Measurements from ENCODE around the gene KRTAP12-3.
"Not testable (repeated sequence)": the region's sequence is repeated elsewhere in the genome, so short reads cannot be mapped to it uniquely, and the experiment has no call there.

KRTAP12-3 gene

GRCh38 chr21:44637018-44637850 lies 20.5 kb upstream of the KRTAP12-3 start, which contains the start of gene KRTAP10-10:
KRTAP10-10 (plus strand) TSS chr21:44637356; CDS start chr21:44637418, 62 bp downstream.
- TF ChIP-seq CTCF (IDR thresholded peaks at IDR 0.05; ENCODE audit: control insufficient read depth, insufficient read depth, low read depth, low read length, missing control alignments) = no peak
- DNase-seq (ENCODE audit: low read depth) = no peak
- H3K4me3 ChIP-seq (ENCODE audit: control insufficient read depth, low read depth, low read length) = no peak within 1 kb of the TSS

GRCh38 chr21:44637851-44638348 lies 19.8 kb upstream of the KRTAP12-3 start:
- DNase-seq (ENCODE audit: low read depth); H3K4me3 ChIP-seq (ENCODE audit: control insufficient read depth, low read depth, low read length): not testable (repeated sequence)

- DNase-seq (ENCODE audit: low read depth); H3K4me3 ChIP-seq (ENCODE audit: control insufficient read depth, low read depth, low read length): not testable (repeated sequence)
These were observed 19.0 kb upstream of the KRTAP12-3 start for GRCh38 chr21:44638506-44639330.

GRCh38 chr21:44639331-44639655 lies 18.4 kb upstream of the KRTAP12-3 start:
- H3K4me3 ChIP-seq (ENCODE audit: control insufficient read depth, low read depth, low read length) = no peak overlapping the region
- DNase-seq (ENCODE audit: low read depth) = no peak
- TF ChIP-seq CTCF (IDR thresholded peaks at IDR 0.05; ENCODE audit: control insufficient read depth, insufficient read depth, low read depth, low read length, missing control alignments) = no peak

- no peak for TF ChIP-seq CTCF (IDR thresholded peaks at IDR 0.05; ENCODE audit: control insufficient read depth, insufficient read depth, low read depth, low read length, missing control alignments)
- no peak for DNase-seq (ENCODE audit: low read depth)
- no peak overlapping the region for H3K4me3 ChIP-seq (ENCODE audit: control insufficient read depth, low read depth, low read length)
These were observed 17.0 kb upstream of the KRTAP12-3 start for GRCh38 chr21:44640761-44641160.

- TF ChIP-seq CTCF (IDR thresholded peaks at IDR 0.05; ENCODE audit: control insufficient read depth, insufficient read depth, low read depth, low read length, missing control alignments) = no peak
- DNase-seq (ENCODE audit: low read depth) = no peak
- H3K4me3 ChIP-seq (ENCODE audit: control insufficient read depth, low read depth, low read length) = no peak overlapping the region
These were observed 13.9 kb upstream of the KRTAP12-3 start for GRCh38 chr21:44643741-44644310.

- no peak for DNase-seq (ENCODE audit: low read depth)
- no peak overlapping the region for H3K4me3 ChIP-seq (ENCODE audit: control insufficient read depth, low read depth, low read length)
- no peak for TF ChIP-seq CTCF (IDR thresholded peaks at IDR 0.05; ENCODE audit: control insufficient read depth, insufficient read depth, low read depth, low read length, missing control alignments)
These were observed 12.9 kb upstream of the KRTAP12-3 start for GRCh38 chr21:44644878-44645277.

GRCh38 chr21:44646366-44647221 lies 11.1 kb upstream of the KRTAP12-3 start, which contains the start of gene KRTAP10-11:
KRTAP10-11 (plus strand) TSS chr21:44646414; CDS start chr21:44646459, 45 bp downstream.
- H3K4me3 ChIP-seq (ENCODE audit: control insufficient read depth, low read depth, low read length); DNase-seq (ENCODE audit: low read depth): not testable (repeated sequence)

All from AG09309 (cell line).